HG03108 (cell line): ENCODE results near the gene ADAM12.

Experiments
- ATAC-seq: cut with Tn5 transposase; IDR thresholded peaks from one replicate; pipeline ENCODE4 v1.9.1; 2021; ENCODE audit warnings: moderate library complexity; ENCODE audit not compliant: unreplicated experiment

Gene ADAM12

DNA sequence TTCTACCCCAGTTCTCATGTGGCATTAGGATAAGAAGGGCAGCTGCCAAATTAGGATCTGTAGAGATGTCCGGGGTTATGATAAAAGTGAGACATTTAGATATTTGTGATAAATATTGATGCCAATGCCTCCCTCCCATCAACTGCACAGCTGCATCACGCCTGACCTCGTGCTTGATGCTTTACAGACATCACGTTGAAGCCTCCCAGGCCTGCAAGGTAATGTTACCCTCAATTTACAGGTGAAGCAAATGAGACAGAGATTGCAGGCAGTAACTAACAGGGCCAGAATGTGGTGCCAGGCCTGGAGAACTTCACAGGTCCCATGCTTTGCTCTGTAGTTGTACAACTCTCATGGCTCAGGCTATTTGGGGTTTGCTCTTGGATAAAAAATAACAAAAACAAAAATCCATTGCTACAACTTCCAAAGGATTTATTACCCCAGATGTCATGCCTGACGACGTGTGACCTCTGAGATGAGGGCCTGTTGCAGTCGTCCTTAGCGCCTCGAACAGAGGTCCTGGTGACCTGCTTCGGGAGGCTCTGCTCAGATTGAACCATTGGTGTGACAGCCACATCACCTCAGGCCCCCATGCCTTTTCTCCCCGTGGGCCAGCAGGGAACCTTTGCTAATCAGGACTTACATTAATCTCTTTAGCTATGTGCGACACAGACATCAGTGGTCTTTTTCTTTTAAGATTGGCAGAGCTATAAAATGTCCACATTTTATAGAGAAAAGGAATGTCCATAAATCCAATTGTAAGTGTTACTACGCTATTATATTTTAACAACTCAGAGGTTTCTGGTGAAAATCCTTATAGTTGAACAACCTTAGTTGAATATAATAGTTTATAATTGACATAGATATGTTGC lies 169.3 kb downstream of the ADAM12 start:
- ATAC-seq = no peak

DNA sequence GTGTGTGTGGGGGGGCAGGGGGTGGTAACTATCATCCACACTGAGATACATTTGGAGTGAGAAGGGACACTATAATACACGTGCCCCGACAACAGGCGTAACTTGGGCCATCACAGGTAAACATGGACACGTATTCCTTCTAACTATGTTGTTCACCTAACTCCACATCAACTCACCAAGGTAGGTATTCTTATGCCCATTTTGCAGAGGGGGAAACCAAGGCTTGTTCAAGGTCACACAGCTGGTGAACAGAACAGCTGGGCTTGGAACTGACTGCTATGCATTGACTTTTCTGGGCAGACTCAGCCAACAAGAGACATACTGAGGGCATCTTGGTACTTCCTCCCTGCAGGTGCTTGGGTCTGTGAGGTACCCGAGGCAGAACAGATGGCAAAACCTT lies 170.1 kb downstream of the ADAM12 start:
- no peak for ATAC-seq

DNA sequence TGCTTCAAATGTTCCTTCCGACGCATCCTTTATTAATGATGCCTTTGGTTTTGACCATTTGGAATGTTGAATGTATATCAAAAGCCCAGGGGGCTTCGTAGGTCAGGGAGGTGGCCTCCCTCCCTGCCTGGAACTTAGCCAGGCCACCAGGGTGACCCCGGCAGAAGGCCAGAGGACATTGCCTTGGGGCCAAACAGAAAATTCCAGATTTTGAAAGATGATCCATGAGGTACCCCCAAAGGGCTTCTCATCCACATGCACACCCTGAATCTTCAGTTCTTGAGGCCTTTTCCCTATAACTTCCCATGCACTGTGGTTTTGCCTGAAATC lies 171.7 kb downstream of the ADAM12 start:
- no peak for ATAC-seq

DNA sequence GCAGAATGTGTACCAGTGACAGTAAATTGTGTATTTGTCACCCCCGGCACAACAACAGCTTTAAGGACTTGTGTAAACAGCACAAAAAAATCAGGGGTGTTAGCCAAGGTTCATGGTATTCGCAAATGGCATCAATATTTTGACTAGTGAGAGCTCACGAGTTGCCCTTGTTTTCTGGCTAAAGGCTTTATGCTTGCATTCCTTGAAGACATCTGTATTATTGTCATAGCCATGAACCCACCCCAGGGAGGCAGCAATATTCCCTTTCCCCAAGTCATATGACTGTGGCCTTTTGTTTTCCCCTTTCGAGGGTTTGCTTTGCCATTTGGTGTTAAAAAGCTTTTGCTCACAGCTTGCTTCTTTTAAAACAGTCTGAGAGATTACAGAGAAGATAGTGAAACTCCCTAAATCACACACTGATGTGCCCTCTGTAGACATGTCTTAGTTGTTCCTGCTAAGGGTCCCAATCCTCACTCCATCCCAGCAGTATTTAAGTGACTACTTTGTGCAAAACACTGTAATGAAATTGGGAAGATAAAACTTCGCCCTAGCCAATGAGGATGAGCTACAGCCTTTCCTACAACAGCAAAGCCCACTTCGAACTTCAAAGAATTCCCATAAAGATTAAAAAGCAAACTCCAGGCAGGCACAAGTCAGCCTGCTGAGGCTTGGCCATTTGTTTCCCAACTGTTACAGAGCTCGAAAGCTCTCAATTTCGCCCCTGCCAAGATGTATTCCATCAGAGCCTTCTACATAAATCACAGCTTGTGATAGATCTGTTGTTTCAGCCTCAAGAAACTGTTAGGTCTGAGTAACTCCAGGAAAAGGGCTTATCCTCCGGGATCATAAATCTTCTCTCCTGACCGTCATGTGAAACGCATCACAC lies 172.3 kb downstream of the ADAM12 start:
- no peak for ATAC-seq

DNA sequence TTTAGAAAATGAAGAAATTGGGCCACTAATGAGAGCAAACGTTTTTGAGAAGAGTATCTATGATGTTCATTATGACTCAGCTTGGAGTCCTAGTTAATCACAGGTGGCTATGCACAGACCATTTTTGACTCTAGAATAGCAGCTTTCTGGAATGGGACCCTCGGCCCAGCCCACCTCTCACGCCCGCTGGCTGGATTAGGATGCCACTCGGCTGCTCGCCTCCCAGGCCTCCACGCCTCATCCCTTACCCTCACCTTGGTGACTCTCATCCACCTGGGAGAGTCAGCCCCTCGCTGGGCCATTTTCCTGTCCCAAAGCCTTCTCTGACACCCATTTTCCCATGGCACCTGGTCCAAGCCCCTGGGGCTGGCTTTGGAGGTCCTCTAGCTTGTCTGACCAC lies 173.6 kb downstream of the ADAM12 start:
- no peak for ATAC-seq

DNA sequence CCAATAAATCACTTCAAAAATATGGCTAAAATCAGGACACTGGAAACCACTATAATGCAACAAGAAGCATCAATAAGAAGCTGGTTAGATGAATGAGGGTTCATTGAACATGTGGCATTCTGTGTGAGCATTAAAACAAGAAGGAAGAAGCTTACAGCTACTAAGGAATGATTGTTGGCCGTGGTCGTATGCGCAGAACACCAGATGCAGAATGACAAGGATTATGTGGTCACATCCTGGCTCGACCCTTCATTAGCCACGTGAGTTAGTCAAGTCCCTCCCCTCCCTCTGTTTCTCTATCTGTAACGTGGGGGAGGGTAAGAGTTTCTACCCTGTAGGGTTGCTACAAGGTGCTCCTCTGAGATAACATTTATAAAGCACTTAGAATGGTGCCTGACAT lies 174.3 kb downstream of the ADAM12 start:
- no peak for ATAC-seq

DNA sequence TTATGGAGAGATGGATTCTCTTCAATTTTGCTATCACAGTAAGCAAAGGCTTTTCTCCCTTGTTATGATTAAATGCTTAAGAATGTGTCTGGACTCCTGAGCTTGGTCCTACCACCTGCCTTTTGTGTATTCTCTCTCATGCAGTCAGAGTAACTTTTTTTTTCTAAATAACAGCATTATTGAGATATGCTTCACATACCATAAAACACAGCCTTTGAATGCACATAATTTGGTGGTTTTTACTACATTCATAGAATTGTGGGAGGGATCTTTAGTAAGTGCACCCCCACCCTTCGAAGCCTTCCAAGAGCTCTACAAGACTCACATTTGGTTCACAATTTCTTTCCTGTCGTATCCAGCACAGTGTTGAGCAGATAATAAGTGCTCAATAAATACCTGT lies 175.5 kb downstream of the ADAM12 start:
- ATAC-seq = no peak

DNA sequence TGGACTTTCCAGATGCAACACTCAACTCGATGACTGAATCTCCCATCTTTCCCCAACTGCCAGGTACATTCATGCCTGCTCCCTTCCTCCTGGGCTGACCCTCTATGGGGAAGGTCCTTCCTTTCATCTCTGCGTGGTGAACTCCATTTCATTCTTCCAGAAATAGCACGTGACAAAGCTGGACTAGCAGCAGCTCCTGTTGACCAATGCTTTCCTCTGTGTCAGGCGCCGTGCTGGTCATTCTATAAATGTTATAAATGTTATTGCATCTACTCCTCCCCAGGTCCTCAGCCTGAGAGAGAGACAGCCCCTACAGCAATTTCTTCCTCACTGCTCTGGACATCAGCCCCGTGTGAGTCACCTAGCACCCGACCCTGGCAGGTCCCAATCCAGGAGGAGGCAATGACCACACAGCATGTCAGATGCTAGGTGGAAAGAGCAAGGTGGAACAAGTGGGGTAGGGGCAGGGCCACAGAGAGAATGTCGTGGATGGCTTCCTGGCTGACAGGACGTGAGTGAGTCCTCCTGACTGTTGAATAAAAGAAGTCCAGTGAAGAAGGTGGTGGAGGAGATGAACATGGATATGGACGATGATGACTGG lies 178.1 kb downstream of the ADAM12 start:
- ATAC-seq = no peak

DNA sequence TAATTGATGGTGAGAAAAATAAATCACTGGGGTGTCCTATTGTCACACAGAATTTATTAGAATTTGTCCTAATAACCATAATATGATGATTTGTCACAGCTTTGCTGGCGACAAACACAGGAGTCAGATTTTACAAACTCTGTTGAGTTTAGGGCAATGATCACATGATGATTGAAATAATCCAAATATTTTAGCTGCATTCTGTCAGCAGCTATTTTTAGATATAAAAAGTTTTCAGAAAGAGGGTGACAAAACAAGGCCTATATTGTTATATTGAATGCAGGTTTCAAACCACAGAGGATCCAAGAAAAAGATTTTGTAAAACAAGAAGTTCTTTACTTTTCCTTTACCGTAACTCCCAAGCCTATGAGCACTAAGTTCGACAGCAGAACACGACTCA lies 178.8 kb downstream of the ADAM12 start:
- ATAC-seq = no peak

DNA sequence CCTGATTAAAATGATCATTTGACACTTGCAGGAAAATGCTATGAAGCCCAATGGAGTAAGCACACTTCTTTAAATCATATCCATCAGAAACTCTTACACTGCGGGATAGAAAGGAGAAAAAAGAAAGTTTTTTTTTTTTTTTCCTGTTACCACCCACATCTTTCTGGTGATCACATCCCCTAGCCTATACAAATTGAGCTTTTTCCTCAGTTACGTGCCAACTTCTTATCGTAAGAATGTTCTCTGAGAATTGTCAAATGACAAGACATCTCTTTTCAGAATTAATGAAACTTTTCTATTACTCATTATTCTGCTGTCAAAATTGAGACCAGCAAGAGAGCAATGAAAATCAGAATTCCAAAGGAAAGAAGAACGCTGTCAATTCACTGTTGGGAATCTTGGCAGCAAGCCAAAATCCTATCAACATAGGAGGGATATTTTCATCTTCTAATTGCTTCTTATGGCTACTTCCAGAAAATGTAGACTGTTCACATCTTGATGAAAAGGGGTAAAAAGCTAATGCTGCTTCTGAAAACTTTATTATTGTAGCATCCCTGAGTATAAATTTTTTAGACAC lies 179.5 kb downstream of the ADAM12 start:
- no peak for ATAC-seq

DNA sequence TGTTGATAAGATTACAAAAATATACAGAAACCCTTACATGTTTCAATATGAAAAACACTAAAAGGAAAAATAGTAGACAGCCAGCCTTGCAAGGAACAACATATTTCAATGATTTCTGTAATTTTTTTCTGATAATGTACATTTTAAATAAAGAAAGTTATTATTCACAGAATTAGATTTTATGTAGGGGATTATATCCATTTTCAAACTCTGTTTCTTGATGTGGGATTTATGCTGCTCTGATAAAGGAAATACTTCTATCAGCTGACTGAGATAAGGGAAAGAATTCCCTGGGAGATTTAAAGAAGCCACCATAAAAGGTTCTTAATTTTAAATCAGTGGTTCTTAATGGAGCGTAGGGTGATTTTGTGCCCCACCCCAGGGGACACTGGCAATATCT lies 180.4 kb downstream of the ADAM12 start:
- ATAC-seq = no peak

DNA sequence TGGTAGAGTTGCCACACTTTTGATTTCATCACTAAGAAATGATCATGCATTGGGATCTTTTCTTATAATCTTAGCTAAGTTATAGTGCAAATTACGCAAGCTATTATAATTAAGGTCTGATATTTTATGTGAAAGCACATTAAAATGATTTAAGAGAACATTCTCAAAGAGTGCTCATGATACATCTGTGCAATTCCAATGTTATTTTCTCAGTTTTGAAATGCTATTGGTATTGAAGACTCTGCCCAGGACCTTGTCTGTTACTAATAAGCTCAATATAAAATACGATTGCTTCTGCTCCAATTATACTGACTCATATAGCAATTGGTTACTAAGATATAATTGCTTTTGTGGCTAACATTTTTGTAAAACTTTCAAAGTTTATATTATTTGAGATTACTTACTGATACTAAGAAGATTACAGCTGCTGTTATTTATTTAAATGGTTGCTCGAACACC lies 180.9 kb downstream of the ADAM12 start:
- ATAC-seq = no peak

DNA sequence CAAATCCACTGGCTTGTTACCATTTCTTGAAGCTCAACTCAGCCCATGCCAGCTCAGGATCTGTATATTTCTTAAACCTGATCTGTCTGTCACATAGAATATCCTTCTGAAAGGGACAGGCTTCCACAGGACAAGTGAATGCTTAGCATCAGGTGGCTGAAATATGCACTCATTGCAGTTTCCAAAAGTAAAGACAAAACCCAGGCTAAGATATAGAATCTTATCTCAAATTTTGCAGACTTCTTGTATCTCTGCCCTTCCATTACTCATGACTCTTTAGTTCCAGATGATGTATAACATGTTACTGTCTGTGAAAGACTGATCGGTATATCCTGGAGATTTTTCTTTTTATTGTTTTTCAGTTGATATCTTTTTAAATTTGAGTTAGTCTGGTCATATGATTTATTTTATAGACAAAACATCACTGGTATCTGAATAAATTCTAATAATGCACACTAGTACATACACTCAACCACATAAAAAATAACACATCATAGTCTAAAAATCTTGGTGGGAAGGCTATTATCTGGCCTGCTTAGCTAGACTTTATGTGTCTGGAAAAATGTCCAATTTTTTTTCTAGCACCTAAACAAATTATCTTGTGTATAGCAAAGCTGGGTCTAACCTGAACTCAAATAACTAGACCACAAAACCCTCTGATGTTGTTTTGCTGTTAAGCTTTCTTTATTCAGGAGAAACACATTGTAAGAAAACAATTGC lies 182.6 kb downstream of the ADAM12 start:
- no peak for ATAC-seq

DNA sequence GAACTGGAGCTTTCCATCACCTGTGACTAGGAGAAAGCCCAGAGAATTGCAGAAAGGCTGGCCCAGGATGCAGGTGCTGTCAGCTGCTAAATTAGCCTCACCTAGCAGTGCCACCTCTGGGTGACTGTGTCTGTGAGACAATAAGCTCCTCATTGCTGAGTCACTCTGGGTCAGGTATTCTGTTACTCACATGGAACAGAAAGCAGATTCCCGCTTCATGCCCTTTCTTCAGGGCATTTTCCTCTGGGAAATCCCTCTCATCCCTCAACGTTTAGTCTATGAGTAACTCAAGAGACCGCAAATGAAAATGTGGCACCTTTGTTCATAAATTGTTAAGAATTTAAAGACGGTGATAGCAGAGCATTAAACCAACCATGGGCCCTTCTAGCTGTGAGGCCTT lies 184.0 kb downstream of the ADAM12 start:
- ATAC-seq = no peak

DNA sequence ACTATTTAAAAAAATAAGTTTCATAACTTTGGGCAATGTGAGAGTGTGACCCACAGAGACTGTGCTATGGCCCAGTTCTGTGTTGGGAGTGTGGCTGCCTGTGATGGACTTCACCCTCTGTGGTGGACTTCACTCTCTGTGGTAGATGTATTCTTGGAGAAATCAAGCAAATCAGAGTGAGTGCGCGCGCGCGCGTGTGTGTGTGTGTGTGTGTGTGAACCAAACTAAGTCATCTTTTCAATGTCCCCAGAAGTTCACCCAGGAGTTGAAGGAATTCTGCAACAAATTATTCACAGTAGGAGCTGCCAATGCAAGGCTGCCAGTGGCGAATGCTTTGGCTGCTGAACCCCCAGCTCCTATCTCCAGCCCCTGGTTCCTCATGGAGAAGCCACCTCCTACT lies 184.5 kb downstream of the ADAM12 start:
- no peak for ATAC-seq

DNA sequence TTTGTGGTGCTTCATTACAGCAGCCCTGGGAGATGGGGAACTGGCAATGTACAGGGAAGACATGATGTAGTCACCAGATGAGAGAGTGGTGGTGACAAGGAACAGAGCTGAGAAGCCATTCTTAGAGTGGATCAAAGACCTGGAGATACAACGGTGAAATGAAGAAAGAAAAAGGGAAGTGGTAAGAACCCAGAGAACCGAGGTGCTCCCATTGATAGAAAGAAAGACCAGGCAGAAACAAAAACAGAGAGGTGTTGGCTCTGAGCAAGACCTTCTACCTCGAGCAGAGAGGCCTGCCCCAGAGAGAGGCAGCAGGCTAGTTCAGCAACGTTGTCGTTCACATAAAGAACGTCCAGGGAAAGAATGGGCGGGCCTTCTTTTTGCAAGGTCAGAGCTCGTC lies 186.7 kb downstream of the ADAM12 start:
- no peak for ATAC-seq

DNA sequence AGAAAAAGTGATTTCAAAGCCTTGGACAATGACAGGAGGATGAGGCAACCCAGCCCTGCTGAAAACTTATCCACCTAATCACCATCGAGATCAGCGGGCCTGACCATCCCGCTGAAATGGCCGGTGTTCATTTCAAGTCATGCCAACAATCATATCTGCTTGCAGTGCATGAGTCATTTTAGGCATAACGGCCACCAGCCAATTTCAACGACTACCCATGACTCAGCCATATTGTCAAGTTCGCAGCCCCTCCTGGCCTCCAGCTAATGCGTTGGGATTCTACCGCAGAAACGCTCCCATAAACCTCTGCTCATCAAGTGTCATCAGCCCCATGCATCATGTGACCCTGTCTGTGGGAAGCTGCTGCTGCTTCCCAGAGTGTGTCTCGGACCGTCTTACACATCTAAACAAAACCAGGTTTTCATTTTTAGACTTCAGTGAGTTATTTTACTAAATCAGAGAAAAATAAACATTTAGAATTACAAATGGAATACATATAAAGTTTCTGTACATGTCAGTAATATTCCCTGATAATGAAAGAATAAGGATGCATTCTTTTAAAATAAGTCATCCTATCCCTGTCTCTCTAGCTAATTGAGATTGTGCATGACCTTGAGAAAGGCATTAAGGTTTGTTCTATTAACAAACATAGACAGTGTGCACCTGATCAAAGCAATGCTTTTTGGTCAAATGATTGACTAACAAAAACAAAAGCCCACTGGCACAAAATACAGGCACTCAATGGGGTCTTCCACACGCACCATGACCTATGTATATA lies 188.9 kb downstream of the ADAM12 start:
- ATAC-seq = no peak

DNA sequence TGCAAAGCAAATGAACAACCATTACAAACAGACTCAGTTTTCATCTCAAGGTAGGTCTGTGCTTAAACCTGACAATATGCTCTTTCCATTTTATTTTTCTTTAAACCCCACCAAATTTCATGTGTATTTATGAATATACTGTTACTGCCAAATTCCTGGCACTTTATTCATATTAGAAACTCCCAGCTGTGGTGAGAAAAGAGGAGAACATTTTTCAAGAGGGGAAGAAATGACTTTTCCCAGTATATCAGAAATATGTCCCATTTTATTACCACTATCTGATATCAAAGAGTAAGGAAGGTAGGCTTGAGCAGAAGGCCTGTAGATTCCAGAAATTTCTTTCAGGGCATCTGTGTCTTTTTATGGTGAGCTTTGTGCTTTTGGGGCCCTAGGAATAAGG lies 189.6 kb downstream of the ADAM12 start:
- no peak for ATAC-seq

DNA sequence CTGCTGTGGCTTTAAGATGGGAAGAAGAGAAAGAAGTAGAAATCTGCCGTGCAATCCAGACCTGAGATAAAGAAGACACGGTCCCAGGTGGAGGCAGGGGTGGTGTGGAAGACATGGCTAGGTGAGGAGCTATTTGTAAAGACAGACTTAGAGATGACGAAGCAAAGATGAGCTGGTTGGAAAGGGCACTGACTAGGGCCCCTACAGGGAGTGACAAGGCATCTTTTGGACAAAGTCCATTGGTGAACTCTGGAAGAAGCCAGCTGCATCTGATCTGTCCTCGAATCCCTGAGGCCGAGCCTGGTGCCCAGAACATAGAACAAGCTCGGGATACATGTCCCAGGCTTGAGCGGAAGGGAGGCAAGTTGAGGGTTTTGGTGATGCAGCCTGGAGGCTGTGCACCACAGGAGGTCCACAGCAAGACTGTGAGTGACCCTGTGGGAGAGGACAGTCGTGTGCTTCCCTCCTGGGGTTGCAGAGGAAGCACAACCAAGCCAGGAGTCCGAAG lies 191.2 kb downstream of the ADAM12 start:
- ATAC-seq = no peak

DNA sequence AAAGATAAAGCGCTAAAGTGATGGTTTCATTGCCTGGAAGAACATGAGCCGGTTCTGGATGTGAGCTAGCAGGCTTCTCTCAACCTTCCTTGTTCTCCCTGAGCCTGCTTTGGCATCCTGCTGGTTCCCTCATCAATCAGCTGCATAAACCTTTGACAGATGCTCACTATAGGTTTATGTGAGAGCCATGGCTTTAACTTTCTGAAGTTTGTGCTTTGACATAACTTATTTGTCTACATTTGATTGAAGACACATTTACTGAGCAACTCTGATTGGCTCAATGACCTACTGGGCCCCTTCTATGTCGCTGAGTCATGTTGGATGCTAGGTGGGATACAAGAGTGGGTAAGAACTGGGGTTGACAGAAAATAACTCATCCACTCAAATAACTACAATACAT lies 192.0 kb downstream of the ADAM12 start:
- ATAC-seq = no peak
